T47D (cell line): ENCODE results near the gene SMYD3.

Experiments
- DNase-seq, 2 experiments: peaks; one replicate each; pipeline versions ENCODE4 v3.0.0 to v3.0.0-alpha.2; 2011 to 2012; ENCODE audit warnings: low read depth in 1 of 2, low spot score in 1 of 2
- JUND ChIP-seq: IDR thresholded peaks from 2 replicates; pipeline ENCODE4 v1.6.1; 2012; ENCODE audit warnings: low read depth
- in situ Hi-C: cut with HindIII; loops from 2 replicates; pipeline ENCODE4 v1.10.0; 2016; ENCODE audit warnings: low sequenced_read_pairs, low pct_unique_long_range_greater_than_20kb

SMYD3 gene

GRCh38 chr1:246295340-246295739 lies 211.7 kb downstream of the SMYD3 start:
- TF ChIP-seq JUND = no peak
- in situ Hi-C loops = no loop called here
- no peak for DNase-seq

- in situ Hi-C loops = no loop called here
- no peak for TF ChIP-seq JUND
- no peak for DNase-seq
These were observed 212.8 kb downstream of the SMYD3 start for GRCh38 chr1:246294263-246294662.

GRCh38 chr1:246293366-246294121 lies 213.5 kb downstream of the SMYD3 start:
- in situ Hi-C loops = no loop called here
- TF ChIP-seq JUND = no peak
- no peak for DNase-seq

- no peak for DNase-seq
- TF ChIP-seq JUND = no peak
- in situ Hi-C loops = no loop called here
These were observed 214.5 kb downstream of the SMYD3 start for GRCh38 chr1:246292571-246292970.

GRCh38 chr1:246291127-246291526 lies 216.0 kb downstream of the SMYD3 start:
- in situ Hi-C loops = no loop called here
- TF ChIP-seq JUND = no peak
- no peak for DNase-seq

- no peak for TF ChIP-seq JUND
- no peak for DNase-seq
- in situ Hi-C loops = no loop called here
These were observed 223.2 kb downstream of the SMYD3 start for GRCh38 chr1:246283771-246284410.

- in situ Hi-C loops = no loop called here
- no peak for TF ChIP-seq JUND
- DNase-seq = peak in 1 of 2 experiments; percentile 27
These were observed 225.4 kb downstream of the SMYD3 start for GRCh38 chr1:246281639-246282038.

- in situ Hi-C loops = no loop called here
- no peak for TF ChIP-seq JUND
- DNase-seq = no peak
These were observed 225.9 kb downstream of the SMYD3 start for GRCh38 chr1:246281195-246281594.

- DNase-seq = peak in 1 of 2 experiments; percentile 49
These were observed 226.5 kb downstream of the SMYD3 start for GRCh38 chr1:246280551-246280950.

GRCh38 chr1:246279402-246279801 lies 227.7 kb downstream of the SMYD3 start:
- no peak for DNase-seq
- no peak for TF ChIP-seq JUND
- in situ Hi-C loops = no loop called here

More at GRCh38 chr1:246280551-246280950, 226.5 kb downstream of the SMYD3 start:
- in situ Hi-C loops = no loop called here
- TF ChIP-seq JUND = no peak

GRCh38 chr1:246278371-246278770 lies 228.7 kb downstream of the SMYD3 start:
- DNase-seq = no peak
- in situ Hi-C loops = no loop called here
- no peak for TF ChIP-seq JUND

GRCh38 chr1:246275036-246275435 lies 232.0 kb downstream of the SMYD3 start:
- in situ Hi-C loops = no loop called here
- TF ChIP-seq JUND = no peak
- DNase-seq = no peak

GRCh38 chr1:246274186-246274585 lies 232.9 kb downstream of the SMYD3 start:
- in situ Hi-C loops = no loop called here
- TF ChIP-seq JUND = no peak
- DNase-seq = no peak
